ENCODE results near the gene ARL15. TPM values are rescaled to one million over a fixed set of nuclear protein-coding genes. Genes with fewer than 3 reads are reported as not detected.

ARL15 gene
- total and polyA plus RNA-seq, 2 donors = 25.4 to 91.4 TPM

DNA sequence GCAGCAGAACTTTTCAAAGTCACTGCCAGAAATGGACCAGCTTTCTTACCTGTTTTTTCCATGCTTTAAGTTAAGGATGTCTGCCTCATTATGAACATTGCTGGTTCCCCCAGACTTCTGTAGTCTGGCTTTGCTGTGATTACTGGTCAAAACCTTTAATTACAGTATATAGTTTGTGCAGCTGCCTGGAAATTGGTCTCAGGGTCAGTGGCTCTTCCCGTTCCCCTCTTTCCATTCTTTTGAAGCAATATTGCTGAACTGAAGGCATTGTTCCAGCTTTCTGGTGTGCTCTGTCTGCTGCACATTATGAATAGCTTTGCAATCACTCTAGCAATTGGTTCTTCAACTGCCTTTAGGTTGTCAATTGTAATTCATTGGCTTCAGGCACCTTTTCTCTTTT lies 206.5 kb downstream of the ARL15 start:
- DNase-seq (ENCODE audit: extremely low spot score) = no peak
- Histone ChIP-seq H3K4me3 (ENCODE audit: low read depth, low read length) (no peak overlapping the region), H3K36me3 (ENCODE audit: insufficient read depth) (no peaks in the 10 kb centered on the region), H3K27ac (ENCODE audit: low read depth) (no peak overlapping the region), H3K4me1 (ENCODE audit: insufficient read depth) (no peaks in the 10 kb centered on the region)
- WGBS = 67% methylated on average over 1 of the region's 1 CpG

DNA sequence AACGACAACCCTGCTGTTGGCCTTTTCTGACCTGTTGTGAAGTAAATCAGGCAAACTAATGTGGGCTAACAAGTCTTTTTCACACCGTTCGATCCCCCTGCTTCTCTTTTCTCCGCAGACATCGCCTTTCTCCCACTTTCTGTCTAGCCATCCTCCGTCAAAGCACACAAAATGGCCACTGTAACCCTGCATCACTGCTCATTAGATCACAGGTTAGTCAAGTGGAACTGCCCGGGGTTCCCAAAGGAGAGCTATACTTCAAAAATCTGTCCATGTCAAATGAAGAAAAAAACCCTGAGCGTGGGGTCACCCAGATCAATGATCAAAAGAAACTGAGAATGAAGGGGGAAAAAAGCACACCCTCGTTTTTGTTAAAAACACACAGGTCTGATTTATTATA lies 212.1 kb downstream of the ARL15 start:
- no peaks in the 10 kb centered on the region for H3K36me3 ChIP-seq (ENCODE audit: insufficient read depth)
- 94% methylated on average over 9 of the region's 9 CpGs for WGBS
- H3K4me1 ChIP-seq (ENCODE audit: insufficient read depth) = no peaks in the 10 kb centered on the region
- H3K27ac ChIP-seq (ENCODE audit: low read depth) = no peak overlapping the region
- H3K4me3 ChIP-seq (ENCODE audit: low read depth, low read length) = no peak overlapping the region
- DNase-seq (ENCODE audit: extremely low spot score) = no peak

DNA sequence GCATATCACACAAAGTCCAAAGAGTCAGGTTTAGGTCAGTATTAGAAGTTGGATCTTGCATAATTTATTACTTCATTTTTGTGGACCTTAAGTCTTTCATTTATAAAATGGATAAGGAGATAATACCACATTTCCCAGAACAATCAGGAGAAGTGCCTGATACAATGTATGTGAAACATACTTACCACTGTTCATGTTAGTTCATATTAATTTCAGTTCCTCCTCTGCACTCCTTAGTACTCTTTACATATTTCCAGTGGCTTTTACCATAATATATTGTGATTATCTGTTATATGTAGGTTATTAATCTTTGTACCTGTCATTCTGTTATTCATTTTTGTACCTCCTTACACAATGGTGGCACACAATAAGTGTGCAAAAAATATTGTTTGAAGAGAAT lies 214.4 kb downstream of the ARL15 start:
- DNase-seq (ENCODE audit: extremely low spot score) = no peak
- Histone ChIP-seq H3K27ac (ENCODE audit: low read depth) (no peak overlapping the region), H3K36me3 (ENCODE audit: insufficient read depth) (no peaks in the 10 kb centered on the region), H3K4me3 (ENCODE audit: low read depth, low read length) (no peak overlapping the region), H3K4me1 (ENCODE audit: insufficient read depth) (no peaks in the 10 kb centered on the region)

DNA sequence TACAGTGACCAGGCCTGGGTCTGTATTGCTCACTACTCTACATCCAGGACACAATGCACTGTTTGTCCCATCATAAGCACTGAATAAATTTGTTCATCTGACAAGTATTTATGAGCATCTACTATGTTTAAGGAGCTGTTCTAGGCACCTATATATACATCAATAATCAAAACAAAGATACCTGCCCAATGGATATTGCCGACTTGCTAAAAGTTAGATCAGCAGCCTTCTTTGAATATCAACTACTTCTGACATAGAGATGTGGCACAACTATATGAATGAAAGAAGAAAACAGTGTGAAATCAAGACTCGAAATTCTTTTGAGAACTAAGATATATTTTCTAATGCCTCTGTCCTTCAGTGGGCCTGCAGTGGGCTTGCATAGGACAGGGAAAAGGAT lies 215.7 kb downstream of the ARL15 start:
- no peak overlapping the region for H3K4me3 ChIP-seq (ENCODE audit: low read depth, low read length)
- DNase-seq (ENCODE audit: extremely low spot score) = no peak
- H3K36me3 ChIP-seq (ENCODE audit: insufficient read depth) = no peaks in the 10 kb centered on the region
- no peak overlapping the region for H3K27ac ChIP-seq (ENCODE audit: low read depth)
- no peaks in the 10 kb centered on the region for H3K4me1 ChIP-seq (ENCODE audit: insufficient read depth)
- WGBS = 95% methylated on average over 2 of the region's 2 CpGs

DNA sequence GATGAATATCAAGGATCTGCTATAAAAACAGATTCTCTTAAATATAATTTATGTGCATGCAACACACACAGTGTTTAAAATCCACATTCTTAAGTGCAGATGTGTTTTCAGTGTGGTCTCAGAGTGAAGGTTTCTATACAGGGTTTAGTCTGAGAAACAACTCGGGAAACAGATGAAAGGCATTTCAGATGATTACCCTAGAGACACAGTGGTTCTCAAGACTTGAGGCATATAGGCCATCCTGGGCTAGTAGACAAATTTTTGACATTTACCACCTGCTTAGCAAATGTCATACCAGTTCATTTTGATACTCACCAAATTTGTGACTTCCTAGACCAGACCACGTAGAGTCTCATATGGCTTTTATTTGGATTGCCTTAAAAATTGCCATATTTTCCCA lies 216.5 kb downstream of the ARL15 start:
- DNase-seq (ENCODE audit: extremely low spot score) = no peak
- 95% methylated on average over 2 of the region's 2 CpGs for WGBS
- Histone ChIP-seq H3K4me3 (ENCODE audit: low read depth, low read length) (no peak overlapping the region), H3K36me3 (ENCODE audit: insufficient read depth) (no peaks in the 10 kb centered on the region), H3K4me1 (ENCODE audit: insufficient read depth) (no peaks in the 10 kb centered on the region), H3K27ac (ENCODE audit: low read depth) (no peak overlapping the region)

DNA sequence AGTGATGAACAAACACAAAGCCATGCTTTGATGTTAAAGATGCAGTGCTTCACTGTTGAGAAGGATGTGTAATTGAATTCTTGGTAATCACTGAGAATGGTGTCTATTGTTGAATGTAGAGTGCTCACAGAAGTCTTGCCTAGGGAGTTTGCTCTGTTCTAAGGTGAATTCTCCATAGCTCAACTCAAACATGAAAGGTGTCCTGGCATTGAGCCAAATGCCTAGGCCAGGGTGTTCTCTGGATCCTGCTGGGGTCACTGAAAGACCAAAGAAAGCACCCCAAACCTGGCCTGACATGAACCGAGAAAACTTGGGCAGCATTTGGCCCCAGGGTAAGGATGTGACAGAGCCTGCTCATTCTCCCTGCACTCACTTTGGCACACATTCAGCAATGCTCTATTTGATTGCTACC lies 217.3 kb downstream of the ARL15 start:
- Histone ChIP-seq H3K27ac (ENCODE audit: low read depth) (no peak overlapping the region), H3K4me1 (ENCODE audit: insufficient read depth) (no peaks in the 10 kb centered on the region), H3K4me3 (ENCODE audit: low read depth, low read length) (no peak overlapping the region), H3K36me3 (ENCODE audit: insufficient read depth) (no peaks in the 10 kb centered on the region)
- no peak for DNase-seq (ENCODE audit: extremely low spot score)
- WGBS = 87% methylated on average over 1 of the region's 1 CpG

DNA sequence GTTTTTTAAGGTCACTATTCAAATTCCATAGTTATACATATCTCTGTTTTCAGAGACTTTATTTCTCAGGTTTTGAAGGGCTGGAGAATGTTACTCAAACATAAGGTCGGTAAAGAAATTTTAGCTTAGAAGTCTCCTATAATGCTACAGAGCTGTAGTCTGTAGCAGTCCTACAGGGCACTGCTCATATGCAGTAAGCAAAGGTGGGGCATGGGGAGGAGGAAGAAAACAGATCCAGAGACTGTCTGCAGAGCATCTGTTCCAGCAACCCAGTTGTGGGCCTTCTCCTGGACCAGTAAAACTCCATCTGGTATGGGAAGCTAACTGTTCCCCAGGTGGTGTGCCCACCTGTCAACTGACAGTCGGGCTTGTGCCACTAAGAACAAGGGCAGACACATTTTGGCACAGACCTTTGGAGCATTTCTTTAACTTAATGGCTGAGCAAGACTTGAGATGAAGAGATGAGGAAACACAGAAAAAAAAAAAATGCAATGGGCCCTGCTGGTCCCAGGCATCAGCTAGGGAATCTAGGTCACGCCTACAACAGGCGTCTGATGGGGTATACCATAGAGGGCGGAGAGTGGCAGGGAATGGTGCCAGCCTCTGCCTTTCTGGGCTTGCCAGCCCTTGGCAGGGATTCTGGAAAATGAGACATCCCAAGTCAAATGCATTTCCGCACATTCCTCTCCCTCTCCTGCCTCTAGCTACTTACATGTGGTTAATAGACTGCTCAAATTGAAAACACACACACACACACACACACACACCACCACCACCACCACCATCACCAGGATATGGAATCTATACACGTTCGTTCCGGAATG lies 218.9 kb downstream of the ARL15 start:
- no peaks in the 10 kb centered on the region for H3K36me3 ChIP-seq (ENCODE audit: insufficient read depth)
- no peak for DNase-seq (ENCODE audit: extremely low spot score)
- no peak overlapping the region for H3K4me3 ChIP-seq (ENCODE audit: low read depth, low read length)
- no peak overlapping the region for H3K27ac ChIP-seq (ENCODE audit: low read depth)
- WGBS = 85% methylated on average over 9 of the region's 9 CpGs
- no peaks in the 10 kb centered on the region for H3K4me1 ChIP-seq (ENCODE audit: insufficient read depth)

DNA sequence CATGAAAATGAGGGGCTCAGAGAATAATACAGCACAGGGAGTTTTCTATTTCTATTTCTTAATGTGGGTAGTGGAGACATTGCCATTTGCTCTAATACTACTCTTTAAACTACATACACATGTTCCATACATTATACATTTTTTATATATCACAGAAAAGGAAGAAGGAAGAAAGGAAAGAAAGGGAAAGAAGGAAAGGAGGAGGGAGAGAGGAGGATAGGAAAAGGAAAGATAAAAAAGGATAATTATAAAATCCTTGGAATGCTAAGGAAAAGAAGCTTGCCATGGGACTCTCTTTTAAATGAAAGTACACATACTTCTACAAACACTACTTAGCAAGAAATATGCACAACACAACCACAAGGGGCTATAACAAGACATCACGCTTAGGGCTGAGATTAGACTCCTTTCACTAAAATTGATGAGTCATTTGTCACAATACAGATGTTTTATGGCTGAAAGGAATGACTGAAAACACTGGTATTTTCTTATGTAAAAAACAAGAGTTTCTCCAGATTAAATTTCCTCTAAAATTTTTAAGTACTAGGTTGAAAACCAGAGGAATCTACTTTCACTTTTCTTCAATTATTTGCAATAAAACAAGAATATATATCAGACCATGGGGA lies 219.8 kb downstream of the ARL15 start:
- DNase-seq (ENCODE audit: extremely low spot score) = no peak

DNA sequence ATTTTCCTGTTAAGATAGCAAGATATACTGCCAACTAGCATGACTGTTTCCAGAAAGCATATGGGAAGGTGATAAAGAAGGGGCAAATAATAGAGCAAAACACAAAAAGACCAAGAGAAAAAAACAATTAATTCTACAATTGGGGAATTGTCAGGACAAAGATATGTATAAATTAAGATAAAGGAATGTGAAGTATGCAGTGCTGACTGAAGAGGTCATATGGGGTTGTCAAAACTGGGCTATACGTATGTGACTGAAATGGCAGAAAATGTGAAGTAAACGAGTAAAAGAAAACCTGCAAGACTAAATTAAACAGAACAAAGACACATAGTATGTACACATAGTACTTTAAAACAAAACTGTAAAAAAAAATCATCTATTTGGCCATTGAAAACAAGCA lies 222.3 kb downstream of the ARL15 start:
- no peak for DNase-seq (ENCODE audit: extremely low spot score)
- Histone ChIP-seq H3K27ac (ENCODE audit: low read depth) (no peak overlapping the region), H3K4me3 (ENCODE audit: low read depth, low read length) (no peak overlapping the region), H3K36me3 (ENCODE audit: insufficient read depth) (no peaks in the 10 kb centered on the region), H3K4me1 (ENCODE audit: insufficient read depth) (no peaks in the 10 kb centered on the region)
- WGBS = 93% methylated on average over 2 of the region's 2 CpGs

More for the DNA sequence above, 219.8 kb downstream of the ARL15 start:
- WGBS = 79% methylated on average over 1 of the region's 1 CpG
- H3K4me1 ChIP-seq (ENCODE audit: insufficient read depth) = no peaks in the 10 kb centered on the region
- H3K27ac ChIP-seq (ENCODE audit: low read depth) = no peak overlapping the region
- no peak overlapping the region for H3K4me3 ChIP-seq (ENCODE audit: low read depth, low read length)
- no peaks in the 10 kb centered on the region for H3K36me3 ChIP-seq (ENCODE audit: insufficient read depth)

DNA sequence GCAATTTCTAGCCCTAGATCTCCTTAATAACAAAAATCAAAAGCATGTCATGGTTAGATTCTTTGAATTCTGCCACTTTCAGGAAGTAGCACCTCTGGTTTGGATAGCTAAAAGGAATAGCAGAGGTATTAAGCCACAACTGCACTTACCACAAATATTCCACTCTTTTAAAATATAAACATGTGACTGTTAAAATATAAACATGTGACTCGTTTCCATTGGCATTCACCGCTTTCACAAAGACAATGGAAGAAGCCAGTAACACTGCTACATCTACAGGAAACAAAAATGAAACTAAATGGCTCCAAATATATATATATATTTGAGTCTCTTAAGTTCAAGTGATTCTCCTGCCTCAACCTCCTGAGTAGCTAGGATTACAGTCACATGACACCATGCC lies 222.9 kb downstream of the ARL15 start:
- Histone ChIP-seq H3K27ac (ENCODE audit: low read depth) (no peak overlapping the region), H3K4me1 (ENCODE audit: insufficient read depth) (no peaks in the 10 kb centered on the region), H3K4me3 (ENCODE audit: low read depth, low read length) (no peak overlapping the region), H3K36me3 (ENCODE audit: insufficient read depth) (no peaks in the 10 kb centered on the region)
- no peak for DNase-seq (ENCODE audit: extremely low spot score)
- WGBS = 54% methylated on average over 2 of the region's 2 CpGs

DNA sequence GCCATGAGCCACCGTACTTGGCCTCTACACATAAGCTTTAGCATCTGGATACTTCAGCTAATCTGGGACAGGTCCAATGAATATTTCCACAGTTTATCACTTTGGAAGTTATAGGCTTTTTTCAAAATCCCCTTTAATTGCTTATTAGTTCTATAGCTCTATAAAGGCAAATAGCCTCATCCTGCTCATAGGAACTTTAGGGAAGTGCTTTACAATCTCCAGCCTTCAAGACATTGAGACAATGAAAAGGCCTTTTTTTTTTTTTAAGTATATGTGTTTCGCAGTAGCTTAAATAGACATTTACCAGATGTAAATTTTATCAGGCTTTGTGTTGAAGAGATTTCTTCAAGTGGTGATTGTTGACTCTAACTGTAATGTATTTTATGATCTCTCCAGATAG lies 224.2 kb downstream of the ARL15 start:
- no peak for DNase-seq (ENCODE audit: extremely low spot score)
- Histone ChIP-seq H3K27ac (ENCODE audit: low read depth) (no peak overlapping the region), H3K4me1 (ENCODE audit: insufficient read depth) (no peaks in the 10 kb centered on the region), H3K36me3 (ENCODE audit: insufficient read depth) (no peaks in the 10 kb centered on the region), H3K4me3 (ENCODE audit: low read depth, low read length) (no peak overlapping the region)
- 65% methylated on average over 2 of the region's 2 CpGs for WGBS

DNA sequence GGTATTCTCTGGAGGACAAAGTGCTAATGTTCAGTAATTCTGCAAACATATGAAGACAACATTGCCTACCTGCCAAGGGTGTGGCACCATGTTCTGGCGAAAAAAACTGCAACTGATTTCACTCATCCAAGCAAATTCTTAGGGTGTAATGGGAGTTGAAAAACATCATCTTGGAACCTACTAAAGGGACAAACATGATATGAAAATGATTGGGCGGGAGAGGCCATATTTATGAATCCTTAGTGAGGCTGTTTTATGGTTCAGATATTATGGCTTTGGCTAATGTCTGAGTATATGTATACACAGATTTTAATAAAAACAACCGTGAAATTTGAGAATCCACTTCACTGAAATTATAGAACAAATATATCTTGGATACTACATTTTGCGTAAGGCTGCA lies 225.7 kb downstream of the ARL15 start:
- no peak for DNase-seq (ENCODE audit: extremely low spot score)
- 91% methylated on average over 4 of the region's 4 CpGs for WGBS
- no peaks in the 10 kb centered on the region for H3K36me3 ChIP-seq (ENCODE audit: insufficient read depth)

DNA sequence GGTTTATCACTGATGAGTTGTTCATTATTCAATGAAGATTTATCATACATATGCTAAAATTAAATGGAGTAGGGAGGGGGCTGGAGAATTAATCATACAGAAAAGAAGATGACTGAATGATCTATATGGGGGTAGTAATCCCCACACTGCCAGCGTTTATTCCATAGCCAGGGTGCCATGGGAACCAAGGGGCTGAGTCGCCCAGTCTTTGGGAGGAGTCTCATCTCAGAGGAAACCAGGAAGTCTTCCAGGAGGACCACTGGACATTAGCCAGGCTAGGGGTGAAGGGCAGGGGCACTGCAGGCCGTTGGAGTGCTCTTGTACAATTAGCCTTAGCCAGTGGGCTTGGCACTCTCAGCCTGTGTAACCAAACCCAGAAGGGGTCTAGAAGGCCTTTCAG lies 226.5 kb downstream of the ARL15 start:
- no peak overlapping the region for H3K4me3 ChIP-seq (ENCODE audit: low read depth, low read length)
- 66% methylated on average over 3 of the region's 3 CpGs for WGBS
- no peak for DNase-seq (ENCODE audit: extremely low spot score)
- no peaks in the 10 kb centered on the region for H3K4me1 ChIP-seq (ENCODE audit: insufficient read depth)
- H3K36me3 ChIP-seq (ENCODE audit: insufficient read depth) = no peaks in the 10 kb centered on the region
- H3K27ac ChIP-seq (ENCODE audit: low read depth) = no peak overlapping the region

More for the DNA sequence above, 225.7 kb downstream of the ARL15 start:
- Histone ChIP-seq H3K27ac (ENCODE audit: low read depth) (no peak overlapping the region), H3K4me3 (ENCODE audit: low read depth, low read length) (no peak overlapping the region), H3K4me1 (ENCODE audit: insufficient read depth) (no peaks in the 10 kb centered on the region)

DNA sequence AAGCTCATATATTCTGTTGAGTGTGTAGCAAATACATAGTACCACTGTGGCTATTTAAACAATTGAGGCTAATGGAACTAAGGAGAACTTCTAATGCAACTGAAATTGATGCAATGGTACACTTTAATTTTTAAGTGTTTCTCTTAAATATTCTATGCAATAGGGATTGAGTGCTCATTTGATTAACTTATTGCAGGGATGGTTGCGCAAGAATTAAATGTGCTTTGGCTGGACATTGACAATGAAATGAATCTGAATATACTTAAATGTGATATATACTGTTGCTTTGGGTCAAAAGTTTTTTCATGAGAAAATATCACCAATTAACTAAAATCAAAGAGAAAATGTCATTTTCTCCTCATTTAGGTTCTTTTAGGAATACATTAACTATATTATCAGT lies 227.1 kb downstream of the ARL15 start:
- Histone ChIP-seq H3K36me3 (ENCODE audit: insufficient read depth) (no peaks in the 10 kb centered on the region), H3K27ac (ENCODE audit: low read depth) (no peak overlapping the region), H3K4me3 (ENCODE audit: low read depth, low read length) (no peak overlapping the region), H3K4me1 (ENCODE audit: insufficient read depth) (no peaks in the 10 kb centered on the region)
- 98% methylated on average over 1 of the region's 1 CpG for WGBS
- no peak for DNase-seq (ENCODE audit: extremely low spot score)
